ENCODE data around the gene CYSTM1. TPM values are rescaled to one million over a fixed set of nuclear protein-coding genes. Genes with fewer than 3 reads are reported as not detected.

The CYSTM1 gene
- total RNA-seq, 2 donors from 2014 or later, result 61.7 to 74.6 TPM

DNA sequence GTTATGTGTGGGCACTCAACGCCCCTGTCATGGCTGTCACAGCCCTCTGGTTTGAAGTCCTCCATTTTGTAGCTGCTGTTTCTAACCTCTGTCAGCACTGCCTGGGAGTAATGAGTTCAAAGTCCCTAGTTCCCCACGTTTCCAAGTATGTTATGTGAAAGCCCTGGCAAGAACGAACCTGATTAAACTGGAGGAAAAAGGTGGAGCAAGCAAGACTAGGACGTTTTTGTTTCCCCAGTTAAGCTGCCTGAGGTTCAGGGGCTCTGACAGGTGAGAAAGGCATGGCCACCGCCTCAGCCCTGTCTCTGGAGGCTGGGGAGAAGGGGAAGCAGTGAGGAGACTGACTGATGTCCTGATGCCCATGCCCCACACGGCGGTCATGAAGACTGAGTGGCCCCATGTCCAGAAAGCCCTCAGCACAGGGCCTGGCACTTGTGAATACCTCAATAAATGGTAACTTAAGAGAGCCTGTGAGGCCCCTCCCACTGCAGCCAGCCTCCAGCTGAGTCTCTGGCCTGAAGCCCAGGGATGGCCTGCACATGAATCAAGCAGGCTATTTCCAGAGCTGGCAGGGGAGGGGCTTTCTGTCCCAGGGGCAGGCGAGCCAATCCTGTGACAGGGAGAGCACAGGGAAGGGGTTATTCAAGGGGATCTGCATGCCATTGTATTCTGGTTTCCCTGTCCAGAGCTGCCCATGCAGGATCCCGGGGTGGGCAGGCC is 66.2 kb downstream of the CYSTM1 start:
- DNase-seq, result peak; percentile 92
- intact Hi-C loops (cut with DNase I), result loop anchor here in 1 of 2 donors (2.0 to 10.0 kb wide), 2 partner anchors 66 to 110 kb away; partner anchors contain the start of gene CYSTM1
- peak; percentile 77 to 91 for ATAC-seq

- ATAC-seq (peak in 1 of 2 donors; percentile 10), DNase-seq (no peak)
- intact Hi-C loops (cut with DNase I), result loop anchor here in 1 of 2 donors (10.0 kb wide), 1 partner anchor 67 kb away; the partner anchor contains the start of gene CYSTM1
Measured at GRCh38 chr5:140242099-140242498, 67.1 kb downstream of the CYSTM1 start.

DNA sequence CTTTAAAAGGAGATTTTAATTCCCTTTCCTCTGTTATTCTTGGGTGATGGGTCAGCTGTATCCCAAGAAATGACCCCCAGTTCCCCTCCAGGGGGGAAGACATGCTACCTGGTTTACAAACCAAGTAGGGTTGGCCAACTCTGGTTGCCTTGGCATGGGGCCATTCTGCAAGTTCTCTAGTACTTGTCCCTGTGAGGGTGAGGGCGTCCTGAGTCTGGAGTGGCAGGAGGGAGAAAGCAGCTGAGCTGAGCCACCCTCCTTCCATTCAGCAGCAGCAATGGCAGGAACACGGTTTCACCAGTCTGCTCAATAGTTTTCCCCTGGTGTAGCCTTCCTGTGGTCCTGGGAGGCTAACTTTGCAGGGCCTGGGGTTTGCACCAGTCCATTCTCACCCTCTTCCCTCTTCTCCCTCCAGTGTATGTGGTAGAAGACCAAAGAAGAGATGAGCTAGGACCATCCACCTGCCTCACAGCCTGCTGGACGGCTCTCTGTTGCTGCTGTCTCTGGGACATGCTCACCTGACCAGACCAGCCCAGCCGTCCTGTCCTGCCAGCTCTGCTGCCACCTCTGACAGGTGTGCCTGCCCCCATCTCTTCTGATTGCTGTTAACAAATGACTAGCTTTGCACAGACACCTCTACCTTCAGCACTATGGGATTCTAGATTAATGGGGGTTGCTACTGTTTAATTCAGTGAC is 68.0 kb downstream of the CYSTM1 start:
- intact Hi-C loops (cut with DNase I), result loop anchor here in 1 of 2 donors (10.0 kb wide), 1 partner anchor 68 kb away; the partner anchor contains the start of gene CYSTM1
- ATAC-seq, result no peak
- no peak for DNase-seq

DNA sequence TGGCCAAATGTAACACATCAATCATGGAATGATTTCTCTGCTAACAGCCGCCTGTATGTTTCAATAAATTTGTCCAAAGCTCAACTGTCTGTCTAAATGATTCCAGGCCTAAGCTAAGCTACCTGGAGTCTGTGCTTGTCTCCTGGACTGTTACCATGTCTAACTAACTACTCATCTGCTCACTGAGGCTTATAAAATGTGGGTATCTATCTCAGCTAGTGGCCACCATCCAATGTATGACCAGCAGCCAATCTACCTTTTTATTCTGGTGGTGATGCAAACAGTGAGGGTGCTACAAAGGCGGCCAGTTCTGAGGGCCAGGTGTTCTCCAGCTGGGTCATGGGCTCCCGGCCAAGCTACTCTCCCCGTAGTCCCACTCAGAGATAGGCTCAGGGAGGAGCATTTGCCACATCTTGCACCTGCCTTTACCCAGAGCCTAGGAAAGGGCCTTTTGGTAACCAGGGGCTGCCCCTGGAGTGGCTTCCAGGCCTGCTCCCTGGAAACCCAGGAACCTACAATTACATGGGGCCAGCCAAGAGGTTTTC is 68.8 kb downstream of the CYSTM1 start:
- ATAC-seq (no peak), DNase-seq (no peak)
- intact Hi-C loops (cut with DNase I), result loop anchor here (2.0 to 10.0 kb wide), 2 partner anchors 69 to 107 kb away; partner anchors contain the start of gene CYSTM1 (in 1 of the 2)

DNA sequence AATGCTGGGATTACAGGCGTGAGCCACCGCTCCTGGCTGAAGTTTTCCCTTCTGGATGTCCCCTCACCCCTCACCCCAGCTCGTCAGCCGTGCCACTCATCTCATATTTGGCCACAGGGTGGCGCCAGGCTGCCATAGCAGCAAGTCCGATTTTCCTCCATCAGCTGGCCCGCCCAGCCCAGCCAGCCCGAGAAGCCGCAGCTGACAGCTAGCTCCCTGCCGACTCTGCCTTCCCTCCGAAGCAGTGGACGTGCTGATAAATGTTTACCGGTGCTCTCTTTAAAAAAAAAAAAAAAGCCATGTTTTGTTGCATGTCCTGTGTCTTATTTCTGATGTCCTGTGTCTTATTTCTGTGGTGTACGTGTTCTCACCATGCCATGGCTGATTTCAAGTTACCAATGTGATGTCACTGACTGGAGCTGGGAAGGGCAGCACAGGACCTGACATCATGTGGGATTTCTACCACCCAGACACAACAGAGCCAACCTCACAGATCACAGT is 69.6 kb downstream of the CYSTM1 start:
- peak; percentile 94 for DNase-seq
- ATAC-seq, result peak; percentile 46
- intact Hi-C loops (cut with DNase I), result loop anchor here (2.0 to 10.0 kb wide), 2 partner anchors 70 to 106 kb away; partner anchors contain the start of gene CYSTM1 (in 1 of the 2)

- DNase-seq (no peak), ATAC-seq (peak in 1 of 2 donors; percentile 3)
- intact Hi-C loops (cut with DNase I), result loop anchor here (2.0 to 10.0 kb wide), 2 partner anchors 71 to 105 kb away; partner anchors contain the start of gene CYSTM1 (in 1 of the 2)
Measured at GRCh38 chr5:140245341-140245740, 70.4 kb downstream of the CYSTM1 start.

GRCh38 chr5:140245926-140246325 is 70.9 kb downstream of the CYSTM1 start:
- intact Hi-C loops (cut with DNase I), result loop anchor here (2.0 to 10.0 kb wide), 2 partner anchors 71 to 105 kb away; partner anchors contain the start of gene CYSTM1 (in 1 of the 2)

GRCh38 chr5:140246378-140247122 is 71.6 kb downstream of the CYSTM1 start:
- intact Hi-C loops (cut with DNase I), result loop anchor here in 1 of 2 donors (10.0 kb wide), 1 partner anchor 72 kb away; the partner anchor contains the start of gene CYSTM1

More at GRCh38 chr5:140245926-140246325, 70.9 kb downstream of the CYSTM1 start:
- ATAC-seq, result no peak
- DNase-seq, result no peak

DNA sequence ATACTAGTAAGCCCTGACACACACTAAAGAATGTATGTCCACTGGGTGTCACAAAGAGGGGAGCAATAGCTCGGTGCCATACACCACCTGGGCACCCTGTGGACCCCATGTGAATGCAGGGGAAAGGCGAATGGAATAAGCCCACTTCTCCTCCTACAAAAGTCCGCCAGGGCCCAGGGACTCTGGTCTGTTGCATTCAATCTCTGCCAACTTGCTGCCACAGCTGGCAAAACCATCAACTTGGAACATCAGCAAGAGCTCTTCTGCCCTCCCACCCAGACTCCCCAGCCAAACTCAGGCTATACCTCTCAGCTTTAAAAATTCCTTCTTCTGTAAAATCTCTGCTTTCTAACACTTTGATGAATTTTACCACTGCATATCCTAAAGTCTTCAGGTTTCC is 73.4 kb downstream of the CYSTM1 start:
- ATAC-seq (no peak), DNase-seq (no peak)
- intact Hi-C loops (cut with DNase I), result loop anchor here in 1 of 2 donors (10.0 kb wide), 1 partner anchor 74 kb away; the partner anchor contains the start of gene CYSTM1

More at GRCh38 chr5:140246378-140247122, 71.6 kb downstream of the CYSTM1 start:
- ATAC-seq (peak; percentile 35 to 73), DNase-seq (peak; percentile 74)

DNA sequence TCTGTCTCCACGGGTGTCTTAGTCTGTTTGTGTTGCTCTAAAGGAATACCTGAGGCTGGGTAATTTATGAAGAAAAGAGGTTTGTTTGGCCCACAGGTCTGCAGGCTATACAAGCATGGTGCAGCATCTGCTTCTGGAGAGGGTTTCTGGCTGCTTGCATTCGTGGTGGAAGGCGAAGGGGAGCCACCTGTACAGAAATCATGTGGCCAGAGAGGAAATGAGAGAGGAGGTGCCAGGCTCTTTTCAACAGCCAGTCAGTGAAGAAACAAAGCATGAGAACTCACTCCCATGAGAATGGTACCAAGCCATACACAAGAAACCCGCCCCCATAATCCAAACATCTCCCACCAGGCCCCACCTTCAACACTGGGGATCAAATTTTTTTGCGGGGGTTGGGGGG is 74.5 kb downstream of the CYSTM1 start:
- intact Hi-C loops (cut with DNase I), result loop anchor here in 1 of 2 donors (10.0 kb wide), 1 partner anchor 75 kb away; the partner anchor contains the start of gene CYSTM1
- ATAC-seq, result no peak
- no peak for DNase-seq

DNA sequence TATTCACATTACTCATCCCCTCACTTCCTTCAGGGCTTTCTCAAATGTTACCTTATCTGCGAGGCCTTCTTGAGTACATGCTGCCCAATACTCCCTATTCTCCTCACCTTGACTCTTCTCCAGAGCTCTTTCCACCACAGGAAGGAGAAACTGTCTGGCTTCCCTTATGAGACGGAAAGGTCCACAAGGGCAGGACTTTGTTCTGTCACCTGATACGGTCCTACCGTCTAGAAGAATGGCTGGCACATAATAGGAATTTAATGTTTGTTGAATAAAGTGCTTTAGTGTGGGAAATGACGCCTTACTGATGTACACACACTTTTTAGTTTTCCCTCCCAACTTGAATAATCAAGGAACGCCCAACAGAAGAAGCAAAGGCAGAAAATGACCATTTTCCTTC is 75.4 kb downstream of the CYSTM1 start:
- ATAC-seq (no peak), DNase-seq (no peak)
- intact Hi-C loops (cut with DNase I), result no loop called here

DNA sequence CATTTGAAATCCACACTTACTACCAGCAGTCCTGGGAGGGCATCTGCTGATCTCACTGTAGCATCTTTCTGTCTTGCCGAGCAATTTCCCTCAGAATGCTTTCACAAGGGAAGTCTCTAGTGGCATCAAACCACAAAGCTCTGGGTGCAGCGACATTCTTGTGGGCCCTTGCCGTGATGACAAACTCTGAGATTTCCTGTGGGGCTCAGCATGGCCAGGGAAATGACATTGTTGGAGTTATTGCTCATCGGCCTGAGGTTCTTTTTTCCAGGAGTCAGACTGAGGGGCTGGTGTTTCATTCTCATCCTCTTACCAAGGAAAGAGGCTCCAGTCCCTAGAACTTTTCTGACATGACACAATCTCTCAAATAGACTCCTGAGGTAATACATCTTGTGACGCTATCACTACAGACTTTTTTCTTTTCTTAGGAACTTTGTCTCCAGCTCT is 76.6 kb downstream of the CYSTM1 start:
- intact Hi-C loops (cut with DNase I), result no loop called here

DNA sequence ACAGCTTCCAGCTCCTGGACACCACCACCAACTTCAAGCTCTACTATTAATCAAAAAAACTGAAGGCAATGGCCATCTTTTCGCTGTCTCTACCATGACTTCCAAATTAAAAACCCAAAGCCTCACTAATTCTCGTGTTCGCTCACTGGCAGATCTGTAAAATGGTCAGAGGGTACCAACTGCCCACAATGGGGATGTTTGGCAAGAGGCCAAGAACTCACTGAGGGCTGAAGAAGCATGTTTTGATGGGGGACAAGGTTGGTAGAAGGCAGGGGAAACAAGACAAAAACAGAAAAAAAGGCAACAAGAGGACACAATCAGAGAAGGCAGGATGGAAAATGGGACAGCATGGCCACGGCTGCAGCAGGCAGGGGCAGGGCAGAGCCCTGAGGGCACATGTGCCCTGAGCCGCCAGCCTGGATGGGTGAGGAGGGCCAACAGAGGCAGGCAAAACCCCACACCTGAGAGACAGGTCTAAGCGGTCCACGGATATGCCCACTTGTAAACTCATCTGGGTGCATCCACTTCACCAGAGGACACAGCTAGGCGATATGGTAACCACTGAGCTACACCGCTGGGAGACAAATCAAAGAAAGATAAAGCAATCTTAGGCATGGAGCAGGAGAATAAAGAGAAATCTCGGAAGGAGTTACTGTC is 77.6 kb downstream of the CYSTM1 start:
- ATAC-seq (no peak), DNase-seq (no peak)
- intact Hi-C loops (cut with DNase I), result no loop called here

More for the DNA sequence above, 76.6 kb downstream of the CYSTM1 start:
- DNase-seq (peak; percentile 47), ATAC-seq (peak in 1 of 2 donors; percentile 36)

- ATAC-seq, result peak in 1 of 2 donors; percentile 37
- peak; percentile 45 for DNase-seq
Measured at GRCh38 chr5:140253985-140254384, 79.0 kb downstream of the CYSTM1 start.

GRCh38 chr5:140255460-140256157 is 80.6 kb downstream of the CYSTM1 start:
- intact Hi-C loops (cut with DNase I), result no loop called here
- ATAC-seq (no peak), DNase-seq (no peak)

More at GRCh38 chr5:140253985-140254384, 79.0 kb downstream of the CYSTM1 start:
- intact Hi-C loops (cut with DNase I), result no loop called here

DNA sequence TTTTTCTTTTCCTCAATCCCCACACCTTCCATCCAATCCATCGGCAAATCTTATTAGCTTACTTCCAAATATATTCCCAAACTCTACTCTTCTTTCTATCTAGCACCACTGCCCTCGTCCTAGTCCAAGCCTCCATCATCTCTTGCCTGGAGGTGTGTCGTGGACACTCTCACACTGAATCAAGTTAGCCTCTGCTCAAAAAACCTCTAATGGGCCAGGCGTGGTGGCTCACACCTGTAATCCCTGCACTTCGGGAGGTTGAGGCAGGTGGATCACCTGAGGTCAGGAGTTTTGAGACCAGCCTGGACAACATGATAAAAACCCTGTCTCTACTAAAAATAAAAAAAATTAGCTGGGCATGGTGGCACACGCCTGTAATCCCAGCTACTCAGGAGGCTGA is 81.7 kb downstream of the CYSTM1 start:
- ATAC-seq, result no peak
- intact Hi-C loops (cut with DNase I), result no loop called here
- DNase-seq, result no peak

- DNase-seq (no peak), ATAC-seq (no peak)
- intact Hi-C loops (cut with DNase I), result no loop called here
Measured at GRCh38 chr5:140258016-140258415, 83.0 kb downstream of the CYSTM1 start.

All from left cardiac atrium (tissue), 4 donors.